Measurements from ENCODE around the gene NEIL1.

GRCh38 chr15:75358771-75359536 is 12.1 kb downstream of the NEIL1 start:
- no peak for TF ChIP-seq CTCF (IDR thresholded peaks at IDR 0.05; ENCODE audit: low read depth, low read length, poor library complexity, severe bottlenecking)
- no peak for TF ChIP-seq EZH2phosphoT487 (IDR thresholded peaks at IDR 0.05; ENCODE audit: borderline replicate concordance, low read length)

Measured in DOHH2 (cell line).